Choroid plexus epithelial cell (primary cell): ENCODE data around the gene SH3GL1.

Experiments
- DNase-seq: peaks from one replicate; pipeline ENCODE4 v3.0.0-alpha.2; 2010; ENCODE audit warnings: low read depth
- H3K4me3 ChIP-seq: 2 replicates; pipeline ENCODE4 v1.5.1; 2011; ENCODE audit warnings: low read depth, mild to moderate bottlenecking, control low read depth, low read length, moderate library complexity
- CTCF ChIP-seq: conservative IDR thresholded peaks from 2 replicates; pipeline ENCODE4 v1.5.1; 2011; ENCODE audit warnings: low read depth, mild to moderate bottlenecking, control low read depth, inconsistent platforms, low read length, moderate library complexity

Gene SH3GL1

GRCh38 chr19:4346020-4346383 lies 54.3 kb downstream of the SH3GL1 start:
- no peak overlapping the region for H3K4me3 ChIP-seq
- TF ChIP-seq CTCF, result no peak
- DNase-seq, result no peak

DNA sequence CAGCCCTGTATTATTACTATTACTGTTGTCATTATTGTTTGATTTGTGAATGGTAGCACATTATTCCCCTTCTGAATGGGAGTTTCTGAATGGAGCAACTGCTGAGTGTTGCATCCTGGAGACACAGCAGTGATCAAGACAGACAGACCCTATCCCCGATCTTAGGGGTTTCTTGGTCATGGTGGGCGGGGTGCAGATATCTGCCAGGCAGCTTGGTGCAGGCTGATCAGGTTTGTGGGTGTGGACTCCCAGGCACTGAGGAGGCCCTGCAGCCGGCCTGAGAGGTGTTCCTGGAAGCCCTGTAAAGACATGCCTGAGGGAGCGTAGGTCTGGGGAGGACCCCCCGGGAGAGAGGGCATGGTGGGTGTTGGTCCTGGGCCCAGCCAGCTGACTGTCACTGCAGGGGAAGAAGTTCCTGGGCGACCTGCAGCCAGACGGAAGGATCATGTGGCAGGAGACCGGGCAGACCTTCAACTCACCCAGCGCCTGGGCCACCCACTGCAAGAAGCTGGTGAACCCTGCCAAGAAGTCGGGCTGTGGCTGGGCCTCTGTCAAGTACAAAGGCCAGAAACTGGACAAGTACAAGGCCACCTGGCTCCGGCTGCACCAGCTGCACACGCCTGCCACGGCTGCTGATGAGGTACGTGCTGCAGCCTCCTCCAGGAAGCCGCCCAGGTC lies 54.9 kb downstream of the SH3GL1 start:
- no peak for DNase-seq
- H3K4me3 ChIP-seq, result no peak overlapping the region
- TF ChIP-seq CTCF, result no peak

- TF ChIP-seq CTCF, result no peak
- H3K4me3 ChIP-seq, result peak within 1 kb of the TSS; percentile 77
- peak; percentile 81 for DNase-seq
Observed at GRCh38 chr19:4343370-4344307, 56.7 kb downstream of the SH3GL1 start, which contains the start of gene MPND. Gene MPND, plus strand, starts transcription at chr19:4343562. Its CDS starts 32 bp downstream, at chr19:4343594.

- peak; percentile 100 for DNase-seq
- H3K4me3 ChIP-seq, result peak overlapping the region; percentile 77
- peak; percentile 52 for TF ChIP-seq CTCF
Observed at GRCh38 chr19:4342615-4343369, 57.6 kb downstream of the SH3GL1 start.

- no peak for TF ChIP-seq CTCF
- DNase-seq, result no peak
- H3K4me3 ChIP-seq, result peak overlapping the region; percentile 75
Observed at GRCh38 chr19:4342314-4342614, 58.1 kb downstream of the SH3GL1 start.

GRCh38 chr19:4338441-4339355 lies 61.6 kb downstream of the SH3GL1 start, which contains the start of gene STAP2:
Gene STAP2, minus strand, starts transcription at chr19:4338827. Its CDS starts 74 bp downstream, at chr19:4338753.
- H3K4me3 ChIP-seq, result peak within 1 kb of the TSS; percentile 52
- no peak for TF ChIP-seq CTCF
- DNase-seq, result peak; percentile 33
